ENCODE data around the gene TMEM42. TPM values are rescaled to one million over a fixed set of nuclear protein-coding genes. Genes with fewer than 3 reads are reported as not detected.

Gene TMEM42
- total and polyA plus RNA-seq, 2 of the 8 experiments (the other 6 are each of a cell fraction or from before 2014, with no cell fraction given): 11.2 to 41.4 TPM

- CTCF ChIA-PET (ENCODE audit: partially characterized antibody): interaction anchor here (2.9 kb wide), 1 partner anchor 11 kb away, joined by 20 read pairs; no protein-coding TSS in a partner anchor
- no peak for TF ChIP-seq POLR2A (IDR thresholded peaks at IDR 0.05; ENCODE audit: control extremely low read depth in 1 of 2, low read depth in 2 of 2, low read length in 2 of 2)
- no peak for TF ChIP-seq TBP (IDR thresholded peaks at IDR 0.05; ENCODE audit: low read depth, low read length)
- TF ChIP-seq BACH1 (IDR thresholded peaks at IDR 0.05; ENCODE audit: low read length): no peak
- TF ChIP-seq KDM4A (IDR thresholded peaks at IDR 0.05; ENCODE audit: low read depth, low read length, severe bottlenecking): no peak
- no peak for TF ChIP-seq KDM5A (IDR thresholded peaks at IDR 0.05; ENCODE audit: low read length)
- TF ChIP-seq CHD1 (IDR thresholded peaks at IDR 0.05; ENCODE audit: low read depth, low read length): no peak
- no peak for TF ChIP-seq NANOG (IDR thresholded peaks at IDR 0.05; ENCODE audit: insufficient read depth, low read depth, low read length, poor library complexity, severe bottlenecking)
- TF ChIP-seq KDM1A (IDR thresholded peaks at IDR 0.05; ENCODE audit: borderline replicate concordance, low read length): no peak
- no peak for TF ChIP-seq CTCF (IDR thresholded peaks at IDR 0.05; ENCODE audit: control extremely low read depth in 1 of 3, insufficient read depth in 1 of 3, low read depth in 1 of 3, low read length in 3 of 3)
- Histone ChIP-seq H2AK5ac (ENCODE audit: low read depth, low read length) (no peak overlapping the region), H3K9ac (replicated peaks in 1 of 4; ENCODE audit: extremely low read depth in 1 of 4, low read depth in 3 of 4, low read length in 3 of 4) (no peak overlapping the region), H2BK20ac (ENCODE audit: low read length) (no peak overlapping the region), H3K4ac (replicated peaks; ENCODE audit: insufficient read length, low read depth, low read length) (no peak overlapping the region), H3K56ac (replicated peaks; ENCODE audit: insufficient read length, low read depth, low read length) (no peak overlapping the region), H4K8ac (ENCODE audit: extremely low read depth, insufficient read depth, low read length) (no peak overlapping the region), H3K79me1 (ENCODE audit: low read depth, low read length) (no peaks in the 10 kb centered on the region; the same call in 1 of the 2 replicates), H3K4me2 (ENCODE audit: insufficient read depth in 1 of 2, low read depth in 2 of 2, low read length in 2 of 2) (no peak overlapping the region), H2AFZ (ENCODE audit: low read length) (no peak overlapping the region), H2BK12ac (ENCODE audit: low read depth, low read length) (no peak overlapping the region), H2BK120ac (replicated peaks; ENCODE audit: low read depth, low read length) (no peak overlapping the region), H4K91ac (replicated peaks; ENCODE audit: insufficient read length, low read length) (no peak overlapping the region), H3K18ac (ENCODE audit: extremely low read depth, low read length) (no peak overlapping the region), H3K4me1 (replicated peaks in 1 of 4; ENCODE audit: control insufficient read depth in 3 of 4, insufficient read depth in 4 of 4, low read length in 3 of 4) (peaks cover 0 to 9% (median 6%) of the 10 kb centered on the region in 4 experiments; a peak in 4 of 7 replicates), H3K9me3 (ENCODE audit: insufficient read depth in 2 of 2, low read depth in 1 of 2, low read length in 1 of 2) (peaks cover 17 to 21% of the 10 kb centered on the region in 2 experiments; a peak in 3 of 4 replicates), H3K27me3 (replicated peaks in 1 of 4; ENCODE audit: control insufficient read depth in 3 of 4, extremely low read depth in 1 of 4, insufficient read depth in 3 of 4, low read length in 3 of 4) (no peaks in the 10 kb centered on the region), H3K36me3 (ENCODE audit: control insufficient read depth in 2 of 4, insufficient read depth in 4 of 4, low read length in 3 of 4) (no peaks in the 10 kb centered on the region), H3K4me3 (ENCODE audit: extremely low read depth in 1 of 4, insufficient read depth in 2 of 4, low read depth in 3 of 4, low read length in 4 of 4) (no peak overlapping the region), H3K14ac (ENCODE audit: insufficient read length) (no peak overlapping the region), H4K5ac (ENCODE audit: insufficient read length, low read depth, low read length) (no peak overlapping the region), H4K20me1 (replicated peaks in 1 of 2; ENCODE audit: control insufficient read depth in 1 of 2, insufficient read depth in 2 of 2, low read length in 2 of 2) (no peaks in the 10 kb centered on the region), H2BK15ac (ENCODE audit: low read length) (no peak overlapping the region), H3K79me2 (ENCODE audit: control insufficient read depth in 1 of 2, insufficient read depth in 2 of 2, low read length in 2 of 2) (no peaks in the 10 kb centered on the region), H3K23me2 (ENCODE audit: low read depth, low read length) (no peaks in the 10 kb centered on the region), H3K23ac (ENCODE audit: insufficient read length) (no peak overlapping the region), H3K27ac (ENCODE audit: low read depth, low read length) (no peak overlapping the region), H2BK5ac (ENCODE audit: low read depth, low read length) (no peak overlapping the region)
- POLR2A ChIA-PET (ENCODE audit: partially characterized antibody): no interaction called here
- whole genome bisulfite sequencing, 2 experiments (ENCODE audit: extremely low coverage in 1 of 2, insufficient coverage in 1 of 2, insufficient read length in 1 of 2, insufficient replicate concordance in 2 of 2, low coverage in 1 of 2, low lambda C conversion rate in 2 of 2, missing lambda C conversion rate in 1 of 2): 96% methylated on average over 2 of the region's 2 CpGs; no CpG with 5 or more reads in 1 of the 2 experiments
- no peak for FAIRE-seq
- no peak for DNase-seq (ENCODE audit: low read depth in 1 of 2, low spot score in 2 of 2)
Observed at GRCh38 chr3:44903314-44903713, 41.6 kb downstream of the TMEM42 start.

All from H1 (cell line).